Adrenal gland (tissue), 12 donors: ENCODE measurements around the gene CHAC1. TPM values are rescaled to one million over a fixed set of nuclear protein-coding genes. Genes with fewer than 3 reads are reported as not detected.

Source experiments
- DNase-seq, 7 donors: peaks; one replicate each; pipeline ENCODE4 v3.0.0-alpha.2; 2019 to 2020
- H3K27ac ChIP-seq, 5 donors: fragments of 200-600 bp; sonication (generic) in 4 of 5; 1 replicate in 3 of 5; 2 replicates in 2 of 5; pipeline versions ENCODE4 v1.5.1 to v1.8.0; 2016 to 2020; ENCODE audit warnings: mild to moderate bottlenecking in 1 of 5
- H3K27me3 ChIP-seq: fragments of 200-600 bp; 2 replicates; pipeline ENCODE4 v1.8.0; 2021
- H3K36me3 ChIP-seq, 2 donors: fragments of 200-600 bp; replicated peaks in 1 of 2; 1 replicate in 1 of 2; 2 replicates in 1 of 2; pipeline versions ENCODE4 v1.5.1 to v1.8.0; 2018 to 2022
- H3K4me1 ChIP-seq, 2 donors: fragments of 200-600 bp; replicated peaks in 1 of 2; 1 replicate in 1 of 2; 2 replicates in 1 of 2; pipeline versions ENCODE4 v1.5.1 to v1.8.0; 2018 to 2021
- H3K4me3 ChIP-seq, 4 donors: fragments of 200-600 bp; sonication (generic) in 3 of 4; one replicate each; pipeline ENCODE4 v1.5.1; 2016 to 2018
- H3K9me3 ChIP-seq, 3 donors: fragments of 200-600 bp; sonication (generic) in 1 of 3; replicated peaks in 1 of 3; 1 replicate in 2 of 3; 2 replicates in 1 of 3; pipeline versions ENCODE4 v1.5.1 to v1.8.0; 2016 to 2021
- POLR2A ChIP-seq, 2 donors: fragments of 450-650 bp; IDR thresholded peaks; one replicate each; pipeline ENCODE4 v1.6.1; 2017; ENCODE audit warnings: antibody characterized with exemption in 2 of 2, mild to moderate bottlenecking in 2 of 2, moderate library complexity in 1 of 2
- WGBS, 4 donors: extraction: QIAGEN DNeasy Blood & Tissue Kit in 2 of 4; methylation state at CpG; one replicate each; pipeline versions ENCODE4 v1.1.5 to v1.1.7; 2013 to 2017; 5-methylcytosine and 5-hydroxymethylcytosine counted together
- intact Hi-C, 2 donors: fragments of 100-400 bp; cut with DNase I; formaldehyde crosslinking; loops; one replicate each; pipeline versions ENCODE4 v1.14.1 to v1.15.0; 2022 to 2023
- polyA plus RNA-seq, 3 donors: library from polyadenylated mRNA; stranded (reverse); fragments of 200-250 nt in 2 of 3; fragments of 350-450 nt in 1 of 3; fragmentation: Illumina TruSeq in 1 of 3; extraction: RNeasy Lipid Tissue Mini Kit (QIAGEN cat#74804) in 1 of 3; gene quantifications; one replicate each; pipeline ENCODE4 v1.2.3, GENCODE V29; 2013 to 2014
- total RNA-seq, 9 donors: library from RNA; depleted of rRNA in 4 of 9; stranded (reverse); fragments of >200 nt in 4 of 9; fragments of 120-200 nt in 1 of 9; fragmentation: NEBNext Ultra II Directional in 1 of 9; extraction: Animal tissue kit (Norgen Biotek cat#: 25700) in 1 of 9; gene quantifications; one replicate each; pipeline versions ENCODE4 v1.1.0 to v1.2.4, GENCODE V29; 2013 to 2023
- TF ChIP-seq, protein P1 (sequence below), 6 experiments: fragments of 450-650 bp in 4 of 6; fragments of 200-600 bp in 2 of 6; sonication (generic) in 1 of 6; IDR thresholded peaks; 1 replicate in 5 of 6; 2 replicates in 1 of 6; pipeline versions ENCODE4 v1.5.1 to v1.8.0; 2016 to 2021; ENCODE audit warnings: antibody characterized with exemption in 6 of 6, mild to moderate bottlenecking in 2 of 6, moderate library complexity in 1 of 6
- donor health status: healthy with polysubstance abuse.
- donor health status: Bipolar disorder and iron deficiency.
- donor health status: DM: yes; HTN: yes; CAD: no.
- donor health status: DM: no; HTN: no; CAD: no.
- donor health status: DM: no; HTN: no; CAD: no.
- donor health status: DM: yes; HTN: yes; CAD: no.

CHAC1 gene
- total and polyA plus RNA-seq, 12 donors = 0.24 to 2.4 (median 1.1) TPM; not detected in 1

DNA sequence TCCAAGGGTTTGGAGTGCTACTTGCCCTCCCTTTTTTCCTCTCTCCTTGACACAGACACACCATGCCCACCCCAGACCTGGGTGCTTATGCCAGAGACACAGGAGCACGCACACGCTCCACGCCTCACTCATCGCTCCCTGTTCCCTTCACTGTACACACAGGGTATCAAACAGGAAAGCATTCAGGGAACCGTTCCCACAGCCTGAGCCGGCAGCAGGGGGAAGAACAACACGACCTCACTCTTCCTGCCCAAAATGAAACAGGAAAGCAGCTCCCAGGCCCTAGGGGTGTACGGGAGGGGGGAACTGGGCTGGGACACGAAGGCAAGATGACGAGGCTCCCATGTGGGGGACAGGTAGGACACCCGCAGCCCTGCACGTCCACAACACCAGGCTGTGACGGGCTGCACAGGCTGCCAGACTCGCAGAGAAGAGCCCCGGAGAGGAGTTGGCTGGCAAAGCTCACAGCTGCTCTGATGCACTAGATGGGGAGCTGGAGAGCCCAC, 12.9 kb upstream of the CHAC1 start:
- peak in 2 of 7 donors; percentile 35 to 68 for DNase-seq
- intact Hi-C loops = loop anchor here in 1 of 2 donors (5.0 to 10.0 kb wide), 2 partner anchors 33 to 74 kb away; no protein-coding TSS in a partner anchor
- H3K36me3 ChIP-seq = no peaks in the 10 kb centered on the region
- no peak overlapping the region for H3K4me3 ChIP-seq
- no peaks in the 10 kb centered on the region for H3K9me3 ChIP-seq
- WGBS, 4 donors = 43 to 57% (median 50%) methylated on average over 12 to 15 of the region's 15 CpGs
- TF ChIP-seq, protein P1, sequence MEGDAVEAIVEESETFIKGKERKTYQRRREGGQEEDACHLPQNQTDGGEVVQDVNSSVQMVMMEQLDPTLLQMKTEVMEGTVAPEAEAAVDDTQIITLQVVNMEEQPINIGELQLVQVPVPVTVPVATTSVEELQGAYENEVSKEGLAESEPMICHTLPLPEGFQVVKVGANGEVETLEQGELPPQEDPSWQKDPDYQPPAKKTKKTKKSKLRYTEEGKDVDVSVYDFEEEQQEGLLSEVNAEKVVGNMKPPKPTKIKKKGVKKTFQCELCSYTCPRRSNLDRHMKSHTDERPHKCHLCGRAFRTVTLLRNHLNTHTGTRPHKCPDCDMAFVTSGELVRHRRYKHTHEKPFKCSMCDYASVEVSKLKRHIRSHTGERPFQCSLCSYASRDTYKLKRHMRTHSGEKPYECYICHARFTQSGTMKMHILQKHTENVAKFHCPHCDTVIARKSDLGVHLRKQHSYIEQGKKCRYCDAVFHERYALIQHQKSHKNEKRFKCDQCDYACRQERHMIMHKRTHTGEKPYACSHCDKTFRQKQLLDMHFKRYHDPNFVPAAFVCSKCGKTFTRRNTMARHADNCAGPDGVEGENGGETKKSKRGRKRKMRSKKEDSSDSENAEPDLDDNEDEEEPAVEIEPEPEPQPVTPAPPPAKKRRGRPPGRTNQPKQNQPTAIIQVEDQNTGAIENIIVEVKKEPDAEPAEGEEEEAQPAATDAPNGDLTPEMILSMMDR (IDR thresholded peaks at IDR 0.05) = no peak
- peaks cover 12 to 15% of the 10 kb centered on the region in 2 donors for H3K4me1 ChIP-seq
- H3K27me3 ChIP-seq = no peaks in the 10 kb centered on the region
- H3K27ac ChIP-seq = peak overlapping the region in 2 of 5 donors; percentile 89 to 97

DNA sequence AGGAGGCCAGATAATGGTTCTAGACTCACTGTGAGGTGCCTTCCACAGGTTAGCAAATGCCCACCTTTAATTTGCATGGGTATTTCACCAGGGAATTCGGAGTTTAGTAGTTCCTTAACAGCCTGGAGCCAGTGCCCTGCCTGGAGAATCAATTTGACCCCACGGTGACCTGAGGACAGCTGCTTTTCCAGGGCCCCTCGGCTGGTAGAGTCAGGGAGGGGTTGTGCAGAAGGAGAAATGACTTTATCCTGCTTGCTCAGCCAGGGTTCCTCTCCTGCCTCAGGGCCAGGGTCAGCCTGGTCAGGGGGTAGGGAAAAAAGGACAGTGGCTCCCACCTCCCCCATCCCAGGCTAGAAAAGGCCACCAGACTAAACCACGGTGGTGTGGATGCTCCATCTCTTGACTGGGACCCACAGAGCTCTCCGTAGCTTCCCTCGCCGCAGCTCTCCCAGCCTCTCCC, 12.2 kb upstream of the CHAC1 start:
- DNase-seq = peak in 1 of 7 donors; percentile 41
- Histone ChIP-seq H3K4me1 (peaks cover 12 to 15% of the 10 kb centered on the region in 2 donors), H3K9me3 (no peaks in the 10 kb centered on the region), H3K4me3 (peak overlapping the region in 2 of 4 donors; percentile 42 to 70), H3K27me3 (no peaks in the 10 kb centered on the region), H3K27ac (peak overlapping the region; percentile 53 to 97 (median 89)), H3K36me3 (no peaks in the 10 kb centered on the region)
- TF ChIP-seq, protein P1 (IDR thresholded peaks at IDR 0.05) = no peak
- no peak for TF ChIP-seq POLR2A (IDR thresholded peaks at IDR 0.05)
- 9 to 22% (median 14%) methylated on average over 4 to 7 of the region's 7 CpGs for WGBS, 4 donors
- intact Hi-C loops = loop anchor here in 1 of 2 donors (5.0 to 10.0 kb wide), 2 partner anchors 34 to 74 kb away; no protein-coding TSS in a partner anchor

DNA sequence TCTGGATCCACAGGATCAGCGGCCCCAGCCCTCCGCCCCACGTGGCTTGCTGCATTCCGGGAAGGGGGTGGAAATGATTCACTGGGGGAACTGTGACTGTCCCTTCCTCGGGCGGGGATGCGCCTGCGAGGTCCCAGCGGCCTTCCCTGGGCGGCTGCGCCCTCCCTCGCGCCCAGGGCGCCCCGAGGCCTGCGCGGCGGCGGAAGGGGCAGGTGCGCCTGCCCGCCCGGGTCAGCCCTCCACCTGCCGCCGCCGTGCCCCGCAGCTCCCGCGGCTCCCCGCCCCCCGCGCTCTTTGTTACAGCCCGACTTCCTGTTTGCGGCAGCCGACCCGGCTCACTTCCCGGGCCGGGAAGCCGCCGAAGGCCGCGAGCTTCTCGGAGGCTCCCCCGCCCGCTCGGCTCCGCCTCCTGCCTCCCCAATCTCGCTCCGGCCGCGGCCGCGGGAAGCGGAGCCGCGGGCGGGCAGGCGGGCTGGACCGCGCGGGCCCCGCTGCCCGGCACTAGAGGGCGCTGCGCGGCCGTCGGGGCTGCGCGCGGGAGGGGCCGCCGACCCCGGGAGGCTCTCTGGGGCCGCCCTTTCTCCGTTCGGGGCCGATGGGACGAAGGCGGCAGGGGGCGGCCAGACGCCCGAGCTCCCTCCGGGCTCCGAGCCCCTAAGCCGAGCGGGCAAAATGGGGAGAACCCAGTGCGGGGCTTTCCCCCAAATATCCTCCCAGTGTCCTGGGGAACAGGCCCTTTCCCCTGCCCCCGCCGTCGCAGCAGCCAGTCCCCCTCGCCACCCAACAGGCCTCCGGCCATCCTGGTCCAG, 11.5 kb upstream of the CHAC1 start:
- H3K27me3 ChIP-seq = no peaks in the 10 kb centered on the region
- no peaks in the 10 kb centered on the region for H3K9me3 ChIP-seq
- TF ChIP-seq, protein P1 (IDR thresholded peaks at IDR 0.05) = peak in 4 of 6 experiments; percentile 48 to 90 (median 72)
- peak; percentile 65 to 79 for TF ChIP-seq POLR2A (IDR thresholded peaks at IDR 0.05)
- peak overlapping the region in 2 of 4 donors; percentile 42 to 70 for H3K4me3 ChIP-seq
- no peaks in the 10 kb centered on the region for H3K36me3 ChIP-seq
- peaks cover 12 to 15% of the 10 kb centered on the region in 2 donors for H3K4me1 ChIP-seq
- 0 to 2% (median 1%) methylated on average over 12 to 92 of the region's 92 CpGs for WGBS, 4 donors
- peak overlapping the region; percentile 53 to 97 (median 89) for H3K27ac ChIP-seq
- intact Hi-C loops = loop anchor here in 1 of 2 donors (5.0 to 10.0 kb wide), 2 partner anchors 34 to 73 kb away; no protein-coding TSS in a partner anchor
- DNase-seq = peak; percentile 78 to 92 (median 87)

DNA sequence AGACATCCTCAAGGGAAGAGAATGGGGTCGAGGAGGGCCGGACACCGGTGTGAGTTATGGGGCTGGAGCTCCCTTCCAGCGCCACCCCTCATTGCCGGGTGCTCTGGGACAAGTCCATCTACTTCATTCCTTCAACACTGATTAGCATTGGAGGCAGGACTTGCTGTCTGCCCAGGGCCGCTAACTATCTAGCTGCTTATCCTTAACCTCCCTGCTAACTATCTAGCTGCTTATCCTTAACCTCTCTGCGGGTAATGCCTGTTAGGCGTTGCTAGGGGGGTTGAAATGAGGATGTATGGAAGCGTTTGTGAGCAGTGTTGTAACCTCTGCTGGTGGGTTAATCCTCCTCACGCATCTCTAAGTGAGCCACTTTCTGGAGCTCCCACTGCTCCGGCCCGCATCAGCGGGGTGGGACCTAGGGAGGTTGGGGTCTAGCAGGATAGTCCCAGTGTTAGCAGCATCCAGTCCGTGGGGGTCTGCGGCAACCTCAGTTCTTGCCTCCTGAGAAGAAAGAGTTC, 10.9 kb upstream of the CHAC1 start:
- no peaks in the 10 kb centered on the region for H3K36me3 ChIP-seq
- no peak for DNase-seq
- TF ChIP-seq POLR2A (IDR thresholded peaks at IDR 0.05) = no peak
- TF ChIP-seq, protein P1 (IDR thresholded peaks at IDR 0.05) = no peak
- no peaks in the 10 kb centered on the region for H3K27me3 ChIP-seq
- no peaks in the 10 kb centered on the region for H3K9me3 ChIP-seq
- H3K4me3 ChIP-seq = peak overlapping the region in 2 of 4 donors; percentile 42 to 70
- WGBS, 4 donors = 47 to 71% (median 51%) methylated on average over 11 to 15 of the region's 15 CpGs
- peaks cover 12 to 15% of the 10 kb centered on the region in 2 donors for H3K4me1 ChIP-seq
- peak overlapping the region in 3 of 5 donors; percentile 89 to 97 (median 92) for H3K27ac ChIP-seq
- intact Hi-C loops = loop anchor here in 1 of 2 donors (5.0 to 10.0 kb wide), 2 partner anchors 35 to 72 kb away; no protein-coding TSS in a partner anchor
